ENCODE data around the gene GPR32.
"Not testable (repeated sequence)": the region's sequence is repeated elsewhere in the genome, so short reads cannot be mapped to it uniquely, and the experiment has no call there.

GRCh38 chr19:50747141-50747540 lies 23.1 kb upstream of the GPR32 start:
- TF ChIP-seq CTCF (IDR thresholded peaks at IDR 0.05; ENCODE audit: insufficient read depth, low read length, poor library complexity, severe bottlenecking); EZH2phosphoT487 (conservative IDR thresholded peaks at IDR 0.05; ENCODE audit: low read length): not testable (repeated sequence)
